K562 (cell line): ENCODE results near the gene STOX1. TPM values are rescaled to one million over a fixed set of nuclear protein-coding genes. Genes with fewer than 3 reads are reported as not detected.

ENCODE experiments used
- ATF1 ChIP-seq, 2 experiments: fragments of 450-650 bp in 1 of 2; IDR thresholded peaks; 2 replicates each; pipeline ENCODE4 v1.6.1; 2016; ENCODE audit warnings: missing compliant biosample characterization in 1 of 2, missing genetic modification characterization in 1 of 2
- CCNT2 ChIP-seq: IDR thresholded peaks from 2 replicates; pipeline ENCODE4 v1.6.1; 2011; ENCODE audit warnings: borderline replicate concordance, low read depth, mild to moderate bottlenecking, moderate library complexity, mixed read lengths, low read length; ENCODE audit not compliant: insufficient read length; ENCODE audit errors: extremely low read depth
- ESRRA ChIP-seq: fragments of 450-650 bp; IDR thresholded peaks from 2 replicates; pipeline ENCODE4 v1.6.1; 2014; ENCODE audit warnings: low read depth, mild to moderate bottlenecking, moderate library complexity, borderline replicate concordance
- MEF2D ChIP-seq: conservative IDR thresholded peaks from 2 replicates; pipeline ENCODE4 v1.6.1; 2016; ENCODE audit warnings: low read depth, missing genetic modification characterization, missing compliant biosample characterization
- SMARCB1 ChIP-seq: IDR thresholded peaks from 2 replicates; pipeline ENCODE4 v1.6.1; 2011; ENCODE audit warnings: improper control_type of control experiment, low read depth; ENCODE audit not compliant: insufficient read length
- ZNF347 ChIP-seq: fragments of 450-650 bp; formaldehyde crosslinking; IDR thresholded peaks from 2 replicates; pipeline ENCODE4 v1.4.0; 2020; ENCODE audit warnings: low read depth, mild to moderate bottlenecking, moderate library complexity
- polyA plus RNA-seq, 8 experiments: library from polyadenylated mRNA; depleted of rRNA in 4 of 8; stranded (reverse) in 5 of 8; unstranded in 3 of 8; fragments of >200 nt; fragmentation: Nextera tagmentation in 2 of 8; fragmentation: Illumina TruSeq in 1 of 8; extraction: Ambion mirVana in 2 of 8; extraction: Trizol in 1 of 8; gene quantifications; 2 replicates each; pipeline versions ENCODE4 v1.2.1 to v1.2.3, GENCODE V29; 2011 to 2014; ENCODE audit warnings: inconsistent platforms in 1 of 8, missing spikeins in 1 of 8
- total RNA-seq, 7 experiments: library from RNA; depleted of rRNA in 6 of 7; stranded (reverse); fragments of >200 nt in 6 of 7; fragmentation: Illumina TruSeq in 2 of 7; extraction: Trizol in 2 of 7; gene quantifications; 2 replicates each; pipeline versions ENCODE4 v1.2.1 to v1.2.3, GENCODE V29; 2011 to 2021; ENCODE audit warnings: low replicate concordance in 1 of 7
- TF ChIP-seq, protein P1 (sequence below): fragments of 200-600 bp; sonication (generic); IDR thresholded peaks from one replicate; pipeline ENCODE4 v1.6.1; 2012; ENCODE audit warnings: mild to moderate bottlenecking, low read depth, low read length, inconsistent platforms
- TF ChIP-seq, protein P2 (sequence below): fragments of 250-450 bp; sonication (Bioruptor Pico); IDR thresholded peaks from 2 replicates; pipeline ENCODE4 v1.5.0; 2021; ENCODE audit warnings: mild to moderate bottlenecking, moderate library complexity
- TF ChIP-seq, protein P3 (sequence below): fragments of 250-450 bp; sonication (Bioruptor Pico); IDR thresholded peaks from 2 replicates; pipeline ENCODE4 v1.9.0; 2021; ENCODE audit warnings: mild to moderate bottlenecking

STOX1 gene
- total and polyA plus RNA-seq, 9 of the 15 experiments (the other 6 are each of a cell fraction or from before 2014, with no cell fraction given) = 0.09 to 0.87 (median 0.29) TPM

DNA sequence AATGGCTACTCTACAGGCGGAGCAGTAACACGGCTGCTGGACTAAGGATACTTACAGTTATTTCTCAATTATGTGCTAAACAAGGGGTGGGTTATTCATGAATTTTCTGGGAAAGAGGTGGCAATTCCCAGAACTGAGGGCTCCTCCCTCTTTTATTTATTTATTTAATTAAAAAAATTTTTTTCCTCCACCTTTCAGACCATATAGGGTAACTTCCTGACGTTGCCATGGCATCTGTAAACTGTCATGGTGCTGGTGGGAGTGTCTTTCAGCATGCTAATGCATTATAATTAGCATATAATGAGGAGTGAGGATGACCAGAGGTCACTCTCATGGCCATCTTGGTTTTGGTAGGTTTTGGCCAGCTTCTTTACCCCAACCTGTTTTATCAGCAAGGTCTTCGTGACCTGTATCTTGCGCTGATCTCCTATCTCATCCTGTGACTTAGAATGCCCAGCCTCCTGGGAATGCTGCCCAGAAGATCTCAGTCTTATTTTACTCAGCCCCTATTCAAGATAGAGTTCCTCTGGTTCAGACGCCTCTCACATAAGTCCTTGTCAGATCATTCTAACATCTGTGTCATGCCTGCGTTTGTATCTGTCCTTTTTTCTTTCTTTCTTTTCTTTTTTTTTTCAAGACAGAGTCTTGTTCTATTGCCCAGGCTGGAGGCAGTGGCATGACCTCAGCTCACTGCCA lies 15.9 kb upstream of the STOX1 start (continued):
- TF ChIP-seq, protein P1, sequence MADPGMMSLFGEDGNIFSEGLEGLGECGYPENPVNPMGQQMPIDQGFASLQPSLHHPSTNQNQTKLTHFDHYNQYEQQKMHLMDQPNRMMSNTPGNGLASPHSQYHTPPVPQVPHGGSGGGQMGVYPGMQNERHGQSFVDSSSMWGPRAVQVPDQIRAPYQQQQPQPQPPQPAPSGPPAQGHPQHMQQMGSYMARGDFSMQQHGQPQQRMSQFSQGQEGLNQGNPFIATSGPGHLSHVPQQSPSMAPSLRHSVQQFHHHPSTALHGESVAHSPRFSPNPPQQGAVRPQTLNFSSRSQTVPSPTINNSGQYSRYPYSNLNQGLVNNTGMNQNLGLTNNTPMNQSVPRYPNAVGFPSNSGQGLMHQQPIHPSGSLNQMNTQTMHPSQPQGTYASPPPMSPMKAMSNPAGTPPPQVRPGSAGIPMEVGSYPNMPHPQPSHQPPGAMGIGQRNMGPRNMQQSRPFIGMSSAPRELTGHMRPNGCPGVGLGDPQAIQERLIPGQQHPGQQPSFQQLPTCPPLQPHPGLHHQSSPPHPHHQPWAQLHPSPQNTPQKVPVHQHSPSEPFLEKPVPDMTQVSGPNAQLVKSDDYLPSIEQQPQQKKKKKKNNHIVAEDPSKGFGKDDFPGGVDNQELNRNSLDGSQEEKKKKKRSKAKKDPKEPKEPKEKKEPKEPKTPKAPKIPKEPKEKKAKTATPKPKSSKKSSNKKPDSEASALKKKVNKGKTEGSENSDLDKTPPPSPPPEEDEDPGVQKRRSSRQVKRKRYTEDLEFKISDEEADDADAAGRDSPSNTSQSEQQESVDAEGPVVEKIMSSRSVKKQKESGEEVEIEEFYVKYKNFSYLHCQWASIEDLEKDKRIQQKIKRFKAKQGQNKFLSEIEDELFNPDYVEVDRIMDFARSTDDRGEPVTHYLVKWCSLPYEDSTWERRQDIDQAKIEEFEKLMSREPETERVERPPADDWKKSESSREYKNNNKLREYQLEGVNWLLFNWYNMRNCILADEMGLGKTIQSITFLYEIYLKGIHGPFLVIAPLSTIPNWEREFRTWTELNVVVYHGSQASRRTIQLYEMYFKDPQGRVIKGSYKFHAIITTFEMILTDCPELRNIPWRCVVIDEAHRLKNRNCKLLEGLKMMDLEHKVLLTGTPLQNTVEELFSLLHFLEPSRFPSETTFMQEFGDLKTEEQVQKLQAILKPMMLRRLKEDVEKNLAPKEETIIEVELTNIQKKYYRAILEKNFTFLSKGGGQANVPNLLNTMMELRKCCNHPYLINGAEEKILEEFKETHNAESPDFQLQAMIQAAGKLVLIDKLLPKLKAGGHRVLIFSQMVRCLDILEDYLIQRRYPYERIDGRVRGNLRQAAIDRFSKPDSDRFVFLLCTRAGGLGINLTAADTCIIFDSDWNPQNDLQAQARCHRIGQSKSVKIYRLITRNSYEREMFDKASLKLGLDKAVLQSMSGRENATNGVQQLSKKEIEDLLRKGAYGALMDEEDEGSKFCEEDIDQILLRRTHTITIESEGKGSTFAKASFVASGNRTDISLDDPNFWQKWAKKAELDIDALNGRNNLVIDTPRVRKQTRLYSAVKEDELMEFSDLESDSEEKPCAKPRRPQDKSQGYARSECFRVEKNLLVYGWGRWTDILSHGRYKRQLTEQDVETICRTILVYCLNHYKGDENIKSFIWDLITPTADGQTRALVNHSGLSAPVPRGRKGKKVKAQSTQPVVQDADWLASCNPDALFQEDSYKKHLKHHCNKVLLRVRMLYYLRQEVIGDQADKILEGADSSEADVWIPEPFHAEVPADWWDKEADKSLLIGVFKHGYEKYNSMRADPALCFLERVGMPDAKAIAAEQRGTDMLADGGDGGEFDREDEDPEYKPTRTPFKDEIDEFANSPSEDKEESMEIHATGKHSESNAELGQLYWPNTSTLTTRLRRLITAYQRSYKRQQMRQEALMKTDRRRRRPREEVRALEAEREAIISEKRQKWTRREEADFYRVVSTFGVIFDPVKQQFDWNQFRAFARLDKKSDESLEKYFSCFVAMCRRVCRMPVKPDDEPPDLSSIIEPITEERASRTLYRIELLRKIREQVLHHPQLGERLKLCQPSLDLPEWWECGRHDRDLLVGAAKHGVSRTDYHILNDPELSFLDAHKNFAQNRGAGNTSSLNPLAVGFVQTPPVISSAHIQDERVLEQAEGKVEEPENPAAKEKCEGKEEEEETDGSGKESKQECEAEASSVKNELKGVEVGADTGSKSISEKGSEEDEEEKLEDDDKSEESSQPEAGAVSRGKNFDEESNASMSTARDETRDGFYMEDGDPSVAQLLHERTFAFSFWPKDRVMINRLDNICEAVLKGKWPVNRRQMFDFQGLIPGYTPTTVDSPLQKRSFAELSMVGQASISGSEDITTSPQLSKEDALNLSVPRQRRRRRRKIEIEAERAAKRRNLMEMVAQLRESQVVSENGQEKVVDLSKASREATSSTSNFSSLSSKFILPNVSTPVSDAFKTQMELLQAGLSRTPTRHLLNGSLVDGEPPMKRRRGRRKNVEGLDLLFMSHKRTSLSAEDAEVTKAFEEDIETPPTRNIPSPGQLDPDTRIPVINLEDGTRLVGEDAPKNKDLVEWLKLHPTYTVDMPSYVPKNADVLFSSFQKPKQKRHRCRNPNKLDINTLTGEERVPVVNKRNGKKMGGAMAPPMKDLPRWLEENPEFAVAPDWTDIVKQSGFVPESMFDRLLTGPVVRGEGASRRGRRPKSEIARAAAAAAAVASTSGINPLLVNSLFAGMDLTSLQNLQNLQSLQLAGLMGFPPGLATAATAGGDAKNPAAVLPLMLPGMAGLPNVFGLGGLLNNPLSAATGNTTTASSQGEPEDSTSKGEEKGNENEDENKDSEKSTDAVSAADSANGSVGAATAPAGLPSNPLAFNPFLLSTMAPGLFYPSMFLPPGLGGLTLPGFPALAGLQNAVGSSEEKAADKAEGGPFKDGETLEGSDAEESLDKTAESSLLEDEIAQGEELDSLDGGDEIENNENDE = no peak
- TF ChIP-seq, protein P2, sequence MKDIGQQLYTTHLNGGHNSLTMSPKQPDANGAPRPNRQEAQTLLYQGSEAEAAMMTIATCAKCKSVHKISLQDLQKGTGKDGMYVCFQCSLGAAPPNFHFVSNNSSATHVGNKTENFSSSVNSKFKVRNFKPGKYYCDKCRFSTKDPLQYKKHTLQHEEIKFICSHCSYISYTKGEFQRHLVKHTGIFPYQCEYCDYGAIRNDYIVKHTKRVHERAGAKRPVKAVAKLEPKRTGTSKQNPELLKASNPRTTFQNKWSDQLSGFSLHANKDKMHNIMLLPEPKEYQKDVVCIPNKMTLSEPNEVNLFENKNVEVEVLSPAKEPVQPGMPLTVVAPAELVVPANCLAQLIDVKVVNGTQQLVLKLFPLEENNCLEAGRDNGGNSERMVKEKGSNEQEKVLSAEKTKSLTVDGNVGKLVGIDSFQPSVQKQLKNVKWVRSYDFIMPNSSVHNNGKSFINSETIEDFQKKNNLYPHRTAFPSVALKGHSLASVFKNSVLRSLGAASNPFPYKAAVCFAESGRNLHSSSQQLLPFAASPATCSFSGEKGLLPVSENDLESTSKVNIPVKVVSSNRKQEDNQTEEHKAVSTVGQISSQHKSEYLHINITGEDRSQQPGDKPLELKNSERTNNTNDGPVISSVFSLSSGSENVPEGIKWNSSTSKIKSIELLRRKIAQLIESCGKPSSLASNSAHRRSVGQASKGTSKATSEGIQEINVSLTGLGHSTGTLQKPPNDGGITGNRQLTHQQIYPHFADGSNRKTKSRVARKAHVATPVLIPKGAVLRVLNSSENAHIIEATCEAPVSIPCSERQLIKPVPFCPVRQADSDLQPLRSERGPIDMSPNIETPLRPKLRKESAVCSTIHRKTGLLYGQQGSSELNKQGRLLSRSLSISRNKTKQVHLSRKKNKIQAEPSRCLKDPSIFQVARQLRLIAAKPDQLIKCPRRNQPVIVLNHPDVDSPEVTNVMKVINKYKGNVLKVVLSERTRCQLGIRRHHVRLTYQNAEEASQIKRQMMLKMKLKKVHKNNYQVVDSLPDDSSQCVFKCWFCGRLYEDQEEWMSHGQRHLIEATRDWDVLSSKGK (CRISPR knock-in tag) = no peak
- TF ChIP-seq CCNT2 (peak; percentile 13), ESRRA (peak; percentile 71; the same call in 1 of the 2 replicates), SMARCB1 (no peak), ZNF347 (CRISPR knock-in tag) (no peak), MEF2D (peak; percentile 54; the same call in 1 of the 2 replicates), ATF1 (CRISPR knock-in tag; IDR thresholded peaks at IDR 0.05) (no peak), ATF1 (tag; IDR thresholded peaks at IDR 0.05) (peak; percentile 56)
- TF ChIP-seq, protein P3, sequence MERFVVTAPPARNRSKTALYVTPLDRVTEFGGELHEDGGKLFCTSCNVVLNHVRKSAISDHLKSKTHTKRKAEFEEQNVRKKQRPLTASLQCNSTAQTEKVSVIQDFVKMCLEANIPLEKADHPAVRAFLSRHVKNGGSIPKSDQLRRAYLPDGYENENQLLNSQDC = no peak
